ENCODE results near the gene GDAP1L1.
A peak's percentile ranks its signal among the peaks of the same experiment; 100 is the strongest.
"Not testable (repeated sequence)": the region's sequence is repeated elsewhere in the genome, so short reads cannot be mapped to it uniquely, and the experiment has no call there.

Gene GDAP1L1

DNA sequence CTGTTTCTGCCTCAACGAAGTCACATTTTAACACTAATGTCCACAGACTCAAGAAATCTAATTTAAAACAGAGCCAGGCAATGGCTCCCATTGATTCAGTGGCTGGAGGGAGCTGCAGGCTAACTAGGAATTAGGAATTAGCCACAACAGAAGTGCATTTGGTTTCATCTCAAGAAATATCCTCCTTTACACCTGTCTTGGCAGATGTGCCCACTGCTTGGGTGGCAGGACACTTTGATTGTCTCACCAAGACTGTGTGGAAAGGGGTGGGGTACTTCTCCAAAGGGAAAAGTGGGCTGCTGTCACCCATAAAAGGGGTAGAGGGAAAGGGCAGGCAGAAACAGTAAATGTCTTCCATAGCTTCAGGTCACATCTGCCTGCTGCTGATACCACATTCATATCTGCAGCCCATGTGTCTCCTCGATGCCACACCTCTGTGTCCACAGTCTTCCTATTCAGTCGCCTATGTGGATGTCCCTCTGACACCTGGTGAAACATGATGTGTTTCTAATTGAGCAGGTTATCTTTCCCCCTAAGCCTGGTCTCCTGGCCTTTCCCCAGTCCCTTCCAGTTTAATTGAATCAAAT, 25.6 kb upstream of the GDAP1L1 start:
- peak; percentile 78 for DNase-seq

DNA sequence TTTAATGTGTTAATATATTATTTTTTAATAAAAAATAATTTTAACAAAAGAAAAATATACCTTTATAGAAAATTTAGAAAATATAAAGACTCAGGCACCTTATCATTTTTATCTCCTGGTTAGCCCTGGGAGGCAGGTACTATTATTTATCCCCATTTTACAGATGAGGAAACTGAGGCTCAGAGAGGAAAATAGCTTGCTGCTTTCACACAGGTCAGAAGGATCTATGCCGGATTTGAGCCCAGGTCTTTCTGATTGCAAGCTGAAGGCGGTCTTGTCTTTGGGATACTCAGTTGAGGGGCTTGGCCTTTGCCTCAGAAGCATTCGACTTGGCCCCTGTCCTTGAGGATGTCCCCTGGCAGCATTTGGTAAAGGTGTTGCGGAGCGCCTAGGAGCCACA, 25.1 kb upstream of the GDAP1L1 start:
- no peak for DNase-seq

DNA sequence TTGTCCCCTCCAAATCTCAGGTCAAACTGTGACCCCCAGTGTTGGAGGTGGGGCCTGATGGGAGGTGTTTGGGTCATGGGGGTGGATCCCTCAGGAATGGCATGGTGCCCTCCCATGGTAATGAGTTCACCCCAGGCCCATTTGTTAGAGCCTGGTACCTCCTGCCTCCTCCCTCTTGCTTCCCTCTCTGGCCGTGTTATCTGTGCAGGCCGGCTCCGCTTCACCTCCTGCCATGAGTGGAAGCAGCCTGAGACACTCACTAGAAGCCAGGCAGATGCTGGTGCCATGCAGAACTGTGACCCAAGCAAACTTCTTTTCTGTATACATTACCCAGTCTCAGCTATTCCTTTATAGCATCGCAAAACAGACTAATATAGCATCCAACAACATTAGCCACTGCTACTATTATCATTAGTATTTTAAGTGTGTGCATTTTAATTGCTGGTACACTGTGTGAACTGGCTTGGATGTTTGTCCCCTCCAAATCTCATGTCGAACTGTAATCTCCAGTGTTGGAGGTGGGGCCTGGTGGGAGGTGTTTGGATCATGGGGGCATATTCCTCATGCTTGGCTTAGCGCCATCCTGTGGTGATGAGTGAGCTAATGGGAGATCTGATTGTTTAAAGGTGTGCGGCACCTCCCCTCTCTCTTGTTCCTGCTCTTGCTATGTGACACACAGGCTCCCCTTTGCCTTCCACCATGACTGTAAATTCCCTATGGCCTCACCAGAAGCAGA, 24.3 kb upstream of the GDAP1L1 start:
- peak; percentile 36 for DNase-seq

DNA sequence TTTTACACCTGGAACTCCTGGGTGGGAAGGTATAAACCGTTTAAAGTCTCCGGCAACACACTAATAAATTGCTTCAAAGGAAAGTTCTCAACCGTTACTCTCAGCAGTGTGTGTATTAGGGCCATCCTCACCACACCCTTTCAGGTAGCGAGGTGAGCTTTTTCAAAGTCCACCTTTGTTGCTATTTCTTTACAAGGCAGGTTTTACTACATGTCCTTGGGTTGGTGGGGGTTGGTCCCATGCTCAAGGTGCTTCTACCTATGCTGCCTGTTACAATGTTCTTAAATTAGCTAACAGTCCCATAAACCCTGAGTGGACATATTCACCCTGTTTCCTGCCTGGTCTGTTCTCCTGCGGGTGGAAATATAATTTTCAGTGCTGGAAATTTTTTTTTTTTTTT, 23.4 kb upstream of the GDAP1L1 start:
- no peak for DNase-seq

DNA sequence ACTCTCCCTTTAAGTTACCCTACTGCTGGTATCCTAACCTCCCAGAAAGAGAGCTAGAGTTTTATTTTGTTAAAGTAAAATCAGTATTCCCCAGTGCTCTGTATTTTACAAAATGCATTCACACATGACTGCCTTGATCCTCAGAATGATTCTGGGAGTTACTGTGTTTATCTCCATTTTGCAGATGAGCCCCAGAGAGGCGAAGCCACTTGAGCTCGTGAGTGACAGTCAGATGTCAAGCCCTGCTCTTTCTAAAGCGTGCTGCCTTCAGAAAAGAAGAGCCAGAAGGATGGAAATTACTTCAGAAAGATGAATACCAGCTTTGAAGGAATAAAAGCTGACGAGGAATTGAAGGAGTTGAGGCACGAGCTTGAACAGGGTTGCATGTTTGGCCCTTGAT, 22.5 kb upstream of the GDAP1L1 start:
- peak; percentile 67 for DNase-seq

DNA sequence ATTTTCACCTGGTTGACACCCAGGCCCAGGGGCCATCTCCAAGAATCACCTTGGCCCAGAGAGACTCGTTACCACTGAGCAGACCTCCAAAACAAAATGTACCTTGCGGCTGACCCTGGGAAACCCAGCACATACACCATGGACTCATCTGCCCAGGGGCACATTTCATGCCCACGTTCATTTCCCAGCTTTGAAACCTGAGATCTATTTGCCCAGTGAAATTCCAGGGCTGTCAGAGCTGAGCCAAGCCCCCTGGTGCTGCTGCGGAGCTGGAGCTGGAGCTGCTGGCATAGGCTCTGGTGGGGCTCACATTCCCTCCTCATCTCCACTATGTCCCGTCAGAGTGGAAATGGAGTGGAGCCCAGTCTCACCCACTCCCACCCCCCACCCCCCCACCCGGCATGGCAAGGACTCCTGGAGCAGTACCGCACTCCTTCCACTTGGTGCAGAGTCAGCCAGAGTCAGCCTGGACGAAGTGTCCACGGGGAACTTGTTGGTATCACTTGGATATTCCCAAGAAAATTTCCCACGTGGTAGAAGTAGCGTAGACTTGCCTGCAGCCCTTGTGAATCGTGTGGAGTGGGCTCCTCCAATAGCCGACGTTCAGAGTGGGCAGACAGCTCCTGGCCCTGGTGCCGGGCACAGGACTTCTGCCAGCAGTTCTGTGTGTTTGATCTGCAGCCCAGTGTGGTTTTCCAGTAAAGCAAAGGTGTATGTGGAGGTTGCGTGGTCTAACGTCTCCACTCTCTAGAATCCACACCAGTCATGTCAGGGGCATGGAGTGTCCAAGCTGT, 18.4 kb upstream of the GDAP1L1 start:
- no peak for DNase-seq

DNA sequence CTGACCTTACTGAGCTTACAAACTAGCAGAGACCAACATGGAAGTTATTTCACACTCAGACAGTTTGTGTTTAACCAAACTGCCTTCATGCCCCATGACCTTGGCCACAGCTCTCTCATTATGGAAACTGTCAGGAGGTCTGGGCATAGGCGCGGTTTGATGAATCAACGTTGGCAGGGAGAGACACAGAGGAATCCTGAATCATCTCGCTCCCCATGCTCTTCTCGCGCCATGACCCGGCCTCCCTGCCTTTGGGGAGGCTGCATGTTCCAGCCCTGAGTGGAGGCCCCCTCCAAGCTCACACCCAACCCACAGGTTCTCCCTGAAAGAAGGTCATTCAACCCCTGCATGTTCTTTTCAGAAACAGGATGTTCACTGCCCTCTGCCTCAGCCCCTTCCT, 15.9 kb upstream of the GDAP1L1 start:
- DNase-seq: no peak

DNA sequence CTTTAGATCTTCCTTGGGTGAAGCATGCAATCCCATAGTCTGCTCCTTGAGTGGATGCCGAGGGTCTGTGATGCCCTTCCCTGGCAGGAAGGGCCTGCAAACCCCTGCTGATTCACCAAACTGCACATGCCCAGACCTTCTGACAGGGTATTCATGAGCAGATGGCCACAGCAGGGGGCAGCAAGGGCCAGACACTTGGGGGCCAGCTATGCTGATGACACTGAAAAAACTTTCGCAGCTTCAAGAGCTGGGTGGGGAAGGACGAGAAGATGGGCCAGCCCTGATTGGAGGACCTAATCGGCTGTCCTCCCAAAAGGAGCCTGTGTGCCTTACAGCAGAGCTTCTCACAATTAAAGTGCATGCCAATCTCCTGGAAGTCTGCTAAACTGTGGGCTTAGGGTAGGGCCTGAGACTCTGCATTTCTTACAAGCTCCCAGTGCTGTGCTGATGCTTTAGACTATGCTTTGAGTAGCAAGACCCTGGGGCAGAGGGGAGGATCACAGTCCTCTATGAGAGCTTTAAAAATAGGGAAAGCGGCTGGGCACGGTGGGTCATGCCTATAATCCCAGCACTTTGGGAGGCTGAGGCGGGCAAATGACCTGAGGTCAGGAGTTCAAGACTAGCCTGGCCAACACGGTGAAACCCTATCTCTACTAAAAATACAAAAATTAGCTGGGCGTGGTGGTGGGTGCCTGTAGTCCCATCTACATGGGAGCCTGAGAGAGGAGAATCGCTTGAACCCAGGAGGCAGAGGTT, 15.2 kb upstream of the GDAP1L1 start:
- no peak for DNase-seq

DNA sequence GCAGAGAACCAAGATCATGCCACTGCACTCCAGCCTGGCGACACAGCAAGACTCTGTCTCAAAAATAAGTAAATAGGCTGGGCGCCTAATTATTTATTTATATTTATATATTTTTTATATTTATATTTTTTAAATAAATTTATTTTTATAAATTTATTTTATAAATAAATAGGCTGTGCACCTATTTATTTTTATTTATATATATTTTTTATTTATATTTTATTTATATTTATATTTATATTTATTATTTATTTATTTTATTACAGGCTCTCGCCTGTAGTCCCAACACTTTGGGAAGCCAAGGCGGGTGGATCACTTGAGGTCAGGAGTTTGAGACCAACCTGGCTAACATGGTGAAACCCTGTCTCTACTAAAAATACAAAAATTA, 14.6 kb upstream of the GDAP1L1 start:
- not testable (repeated sequence) for DNase-seq

DNA sequence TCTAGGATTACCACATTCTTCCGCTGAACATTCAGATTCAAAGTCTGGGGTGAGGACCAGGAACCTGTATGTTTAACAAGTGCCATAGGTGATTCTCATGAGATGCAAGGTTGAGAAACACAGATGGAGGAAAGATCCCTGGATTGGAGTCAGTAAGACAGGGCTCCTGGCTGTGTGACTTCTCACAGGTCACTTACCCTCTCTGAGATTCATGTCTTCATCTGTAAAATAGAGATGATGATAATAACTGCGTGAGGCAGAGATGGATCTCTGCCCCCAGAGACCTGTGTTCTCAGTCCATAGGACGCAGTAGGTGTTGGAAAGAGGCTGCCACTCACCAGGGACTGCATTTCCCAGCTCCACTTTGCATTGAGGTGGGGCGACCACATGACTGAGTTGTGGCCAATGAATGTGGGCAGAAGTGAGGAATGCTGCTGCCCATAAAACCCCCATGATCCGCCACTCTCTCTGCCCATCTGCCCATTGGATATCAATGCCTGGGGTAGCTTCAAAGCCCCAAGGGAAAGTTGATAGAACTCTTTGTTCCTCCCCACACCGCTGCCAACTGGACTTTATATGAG, 13.6 kb upstream of the GDAP1L1 start:
- no peak for DNase-seq

DNA sequence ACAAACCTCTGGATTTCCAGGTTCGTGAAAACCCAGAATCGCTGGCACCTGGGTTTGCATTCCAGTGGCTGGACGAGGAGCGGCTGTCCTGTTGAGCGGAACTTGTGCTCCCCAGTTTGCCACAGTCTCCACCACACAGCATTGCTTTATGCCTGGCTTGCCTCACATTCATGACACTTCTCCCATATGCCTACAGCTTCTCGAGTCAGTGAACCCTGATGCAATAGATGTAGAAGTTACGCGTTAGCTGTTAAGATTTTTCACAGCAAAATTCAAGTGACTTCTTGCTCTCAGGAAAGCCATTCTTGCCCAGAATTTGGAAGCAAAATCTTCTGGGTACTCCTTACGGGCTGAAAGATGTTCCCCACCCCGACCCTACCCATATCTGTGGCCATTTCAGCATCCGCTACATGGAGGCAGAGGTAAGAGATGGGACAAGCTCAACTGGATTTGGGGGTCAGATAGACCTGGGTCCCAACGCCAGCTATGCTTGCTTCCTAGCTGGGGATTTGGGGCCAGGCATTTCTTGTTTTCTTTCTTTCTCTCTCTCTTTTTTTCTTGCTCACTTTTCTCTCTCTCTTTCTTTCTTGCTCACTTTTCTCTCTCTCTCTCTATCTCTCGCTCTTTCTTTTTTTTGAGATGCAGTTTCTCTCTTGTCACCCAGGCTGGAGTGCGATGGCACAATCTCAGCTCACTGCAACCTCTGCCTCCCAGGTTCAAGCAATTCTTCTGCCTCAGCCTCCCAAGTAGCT, 12.4 kb upstream of the GDAP1L1 start:
- no peak for DNase-seq

DNA sequence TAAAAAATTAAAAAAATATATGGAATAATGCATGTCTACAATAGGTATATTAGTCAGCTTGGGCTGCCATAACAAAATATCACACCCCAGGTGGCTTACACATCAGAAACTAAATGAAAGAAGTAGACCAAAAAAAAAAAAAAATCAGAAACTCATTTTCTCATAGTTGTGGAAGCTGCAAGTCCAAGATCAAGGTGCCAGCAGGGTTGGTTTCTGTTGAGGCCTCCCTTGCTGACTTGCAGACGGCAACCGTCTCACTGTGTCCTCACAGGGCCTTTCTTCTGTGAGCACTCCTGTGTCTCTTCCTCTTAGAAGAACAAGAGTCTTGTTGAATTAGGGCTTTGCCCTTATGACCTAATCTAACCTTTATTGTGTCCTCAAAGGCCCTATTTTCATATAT, 11.4 kb upstream of the GDAP1L1 start:
- no peak for DNase-seq

DNA sequence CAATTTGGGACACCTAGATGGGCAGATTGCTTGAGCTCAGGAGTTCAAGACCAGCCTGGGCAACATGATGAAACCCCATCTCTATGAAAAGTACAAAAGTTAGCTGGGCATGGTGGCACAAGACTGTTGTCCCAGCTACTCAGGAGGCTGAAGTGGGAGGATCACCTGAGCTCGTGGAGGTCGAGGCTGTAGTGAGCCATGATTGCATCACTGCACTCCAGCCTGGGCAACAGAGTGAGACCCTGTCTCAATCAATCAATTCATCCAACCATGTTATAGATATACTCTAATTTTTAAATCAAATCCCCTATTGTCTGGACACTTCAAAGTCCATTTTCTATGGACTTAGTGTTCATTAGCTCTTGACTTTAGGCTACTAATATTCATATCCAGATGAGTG, 10.3 kb upstream of the GDAP1L1 start:
- not testable (repeated sequence) for DNase-seq

DNA sequence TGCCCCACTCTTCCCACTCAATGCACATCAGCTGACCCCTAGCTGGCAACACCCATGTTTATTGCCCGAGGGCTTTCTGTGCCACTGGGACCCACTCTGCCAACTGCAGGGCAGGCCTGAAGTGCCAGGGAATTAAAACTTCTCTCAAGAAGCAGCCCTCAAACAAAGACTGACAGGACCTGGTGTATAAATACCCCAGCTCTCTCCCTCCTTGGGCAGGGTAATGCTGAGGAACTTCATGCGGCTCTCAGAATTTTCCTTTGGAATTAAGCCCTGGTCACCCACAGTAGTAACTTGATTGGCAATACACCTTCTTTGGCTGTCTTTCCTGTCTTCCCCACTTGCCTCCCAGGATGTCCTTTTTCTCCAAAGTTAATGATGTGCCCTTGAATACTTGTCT, 5.3 kb upstream of the GDAP1L1 start:
- DNase-seq: no peak

DNA sequence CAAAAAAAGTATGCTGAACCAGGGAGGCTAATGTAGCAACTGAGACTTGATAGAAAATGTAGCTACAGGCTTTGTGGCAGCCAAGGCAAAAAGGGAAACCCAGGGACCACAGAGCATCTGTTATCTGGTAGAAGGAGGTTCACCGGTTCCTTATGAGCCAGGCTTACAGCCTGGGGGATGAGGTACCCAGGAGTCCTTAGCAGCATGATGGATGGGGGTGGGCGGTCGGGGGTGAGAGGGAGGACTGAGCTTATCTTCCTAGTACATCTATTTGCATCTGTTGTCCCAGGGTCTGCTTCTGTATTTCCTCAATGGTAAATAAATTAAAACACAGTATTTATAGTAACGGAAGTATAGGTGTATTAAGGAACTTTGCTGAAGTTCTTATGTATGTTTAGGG, 1.1 kb upstream of the GDAP1L1 start:
- DNase-seq: no peak

DNA sequence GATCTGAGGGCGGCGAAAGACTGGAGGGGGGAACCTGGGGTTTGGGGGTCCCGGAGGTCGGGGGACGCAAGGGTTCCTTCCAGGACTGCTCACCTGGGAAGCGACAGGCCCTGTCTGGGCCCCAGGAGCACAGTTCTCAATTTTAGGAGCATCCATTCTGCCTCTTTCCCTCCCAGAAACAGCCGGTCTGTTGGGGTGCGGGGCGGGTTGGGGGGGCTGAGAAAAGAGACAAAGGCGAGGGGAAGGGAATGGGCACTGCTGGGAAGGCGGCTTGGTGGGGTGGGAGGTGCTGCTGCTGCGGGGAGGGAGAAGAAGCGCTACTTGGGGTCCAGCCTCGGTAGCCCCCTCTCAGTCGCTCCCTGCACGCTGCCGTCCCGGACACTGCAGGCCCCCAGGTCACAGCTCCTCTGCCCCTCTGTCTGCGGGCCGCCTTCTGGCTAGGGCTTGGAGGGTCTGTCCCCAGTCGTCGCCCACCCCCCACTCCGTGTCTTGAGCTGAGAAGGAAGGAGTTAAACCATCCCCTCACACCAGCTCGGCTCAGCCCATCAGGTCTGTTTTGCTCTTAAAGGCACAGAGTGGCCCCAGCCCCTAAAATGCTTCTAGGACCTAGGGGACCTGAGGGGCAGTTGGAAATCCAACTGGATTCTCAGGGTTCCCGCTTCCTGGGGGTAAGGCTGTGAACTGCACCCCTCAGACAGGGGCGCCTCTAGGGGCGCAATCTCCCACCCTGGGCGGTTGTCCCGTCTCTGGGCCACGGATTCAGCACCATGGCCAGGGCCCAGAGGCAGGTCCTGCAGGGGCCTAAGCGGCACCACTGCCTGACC, 690 bp downstream of the GDAP1L1 start:
- DNase-seq: peak; percentile 63

DNA sequence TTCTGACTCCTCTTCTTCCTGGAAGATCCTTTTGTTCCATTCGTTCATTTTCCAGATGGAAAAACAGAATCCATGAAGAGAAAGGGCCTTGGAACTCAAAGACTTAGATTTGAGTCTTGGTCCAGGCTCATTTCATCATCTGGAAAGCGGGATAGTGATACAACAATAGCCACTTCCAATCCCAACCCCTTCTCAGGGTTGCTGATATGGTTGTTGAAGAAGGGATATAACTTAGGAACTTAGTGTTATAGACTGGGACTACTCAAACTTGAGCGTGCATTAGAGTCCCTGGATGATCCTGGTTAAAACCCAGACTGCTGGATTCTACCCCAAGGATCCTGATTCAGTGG, 1.3 kb downstream of the GDAP1L1 start:
- no peak for DNase-seq

DNA sequence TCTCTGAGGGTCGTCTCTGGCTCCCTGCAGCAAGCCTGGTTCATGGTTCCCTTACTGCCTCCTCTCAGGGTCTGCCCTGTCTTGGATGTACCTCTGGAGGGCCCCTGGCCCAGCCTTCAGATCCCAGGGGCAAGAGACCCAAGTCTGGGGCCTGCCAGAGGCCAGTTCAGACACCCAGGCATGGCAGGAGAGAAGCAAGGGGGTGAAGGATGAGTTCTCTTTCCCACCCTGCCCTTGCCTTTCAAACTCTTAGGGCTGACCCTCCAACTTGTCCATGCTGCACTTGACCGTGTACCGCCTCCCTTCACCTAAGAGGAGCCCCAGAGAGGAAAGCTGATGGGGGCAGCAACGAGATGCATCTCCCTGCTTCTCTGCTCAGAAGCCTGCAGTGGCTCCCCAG, 4.2 kb downstream of the GDAP1L1 start:
- DNase-seq: no peak

DNA sequence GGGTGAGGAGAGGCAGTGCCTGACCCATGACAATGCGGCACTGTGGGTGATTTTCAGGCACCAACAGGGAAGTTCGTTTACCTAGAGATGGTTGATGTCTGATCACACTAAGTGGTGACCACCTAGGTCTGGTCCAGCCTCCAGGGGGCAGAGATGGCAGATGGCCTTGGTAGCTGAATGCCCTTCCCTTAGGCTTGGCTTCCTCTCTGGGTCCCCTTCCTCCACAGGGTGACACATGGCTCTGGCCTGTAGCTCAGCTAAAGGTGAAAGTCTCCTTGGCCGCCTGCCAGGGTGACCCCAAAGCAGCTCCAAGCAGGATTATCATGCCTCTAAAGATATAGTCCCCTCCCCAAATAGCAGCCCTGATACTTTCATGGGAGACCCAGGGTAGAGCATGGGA, 6.4 kb downstream of the GDAP1L1 start:
- DNase-seq: no peak

DNA sequence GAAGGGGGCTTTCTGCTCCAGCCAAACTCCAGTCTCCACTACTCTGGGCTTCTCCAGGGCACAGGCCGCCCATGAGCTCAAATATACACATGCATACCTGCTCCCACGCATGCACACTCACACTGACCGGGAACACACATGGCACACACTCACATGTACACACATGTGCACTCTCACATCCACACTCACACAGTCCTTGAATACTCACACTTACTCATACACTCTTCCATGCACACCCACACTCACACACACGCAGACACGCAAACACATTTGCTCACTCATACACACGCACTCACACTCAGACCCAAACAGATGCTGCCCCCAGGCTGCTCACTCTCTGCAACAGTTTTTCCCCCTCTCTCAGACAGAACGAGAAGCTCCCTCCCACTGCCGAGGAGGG, 7.0 kb downstream of the GDAP1L1 start:
- DNase-seq: no peak

DNA sequence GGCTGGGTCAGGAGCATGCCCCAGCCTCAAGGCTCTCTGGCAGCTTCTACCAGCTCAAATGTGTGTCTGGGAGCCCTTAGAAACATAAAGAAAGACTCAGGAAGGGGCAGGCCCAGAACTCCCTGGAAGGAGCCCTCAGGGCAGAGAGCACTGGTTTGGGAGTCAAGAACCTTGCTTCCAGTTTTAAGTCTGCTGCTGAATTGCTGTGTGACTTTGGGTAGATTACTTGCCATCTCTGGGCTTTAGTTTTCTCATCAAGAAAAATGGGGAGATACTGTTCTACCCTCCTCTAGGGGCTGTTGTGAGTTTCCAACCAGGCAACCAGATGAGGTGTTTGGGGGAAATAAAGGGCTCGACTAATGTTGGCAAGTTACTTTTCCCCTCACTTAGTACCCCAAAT, 8.8 kb downstream of the GDAP1L1 start:
- DNase-seq: no peak

DNA sequence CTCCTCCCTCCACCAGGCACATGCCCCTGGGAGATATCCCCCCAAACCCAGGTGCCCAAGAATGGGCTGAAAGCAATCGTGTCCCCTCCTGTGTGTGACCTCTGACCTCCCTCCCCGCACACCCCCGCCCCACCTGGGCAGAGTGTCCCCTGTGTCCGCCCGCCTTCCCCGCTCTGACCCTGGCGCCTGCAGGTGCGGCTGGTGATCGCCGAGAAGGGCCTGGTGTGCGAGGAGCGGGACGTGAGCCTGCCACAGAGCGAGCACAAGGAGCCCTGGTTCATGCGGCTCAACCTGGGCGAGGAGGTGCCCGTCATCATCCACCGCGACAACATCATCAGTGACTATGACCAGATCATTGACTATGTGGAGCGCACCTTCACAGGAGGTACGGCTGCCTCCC, 9.9 kb downstream of the GDAP1L1 start:
- DNase-seq: no peak
